H1 (cell line): ENCODE results near the gene SF3B6. TPM values are rescaled to one million over a fixed set of nuclear protein-coding genes. Genes with fewer than 3 reads are reported as not detected.

ENCODE experiments used
- CBX8 ChIP-seq: fragments of 300-800, 300-1000 bp; sonication (generic); IDR thresholded peaks from 2 replicates; pipeline ENCODE4 v1.7.1; 2016; ENCODE audit warnings: low read depth, low read length, borderline replicate concordance
- EGR1 ChIP-seq: IDR thresholded peaks from 2 replicates; pipeline ENCODE4 v1.6.1; 2011; ENCODE audit warnings: low read depth, low read length, borderline replicate concordance
- GABPA ChIP-seq: IDR thresholded peaks from 2 replicates; pipeline ENCODE4 v1.6.1; 2011; ENCODE audit warnings: mild to moderate bottlenecking, low read length, moderate library complexity, borderline replicate concordance; ENCODE audit not compliant: insufficient read depth
- JUND ChIP-seq: IDR thresholded peaks from 2 replicates; pipeline ENCODE4 v1.6.1; 2011; ENCODE audit warnings: mild to moderate bottlenecking, improper control_type of control experiment, low read length
- KDM4A ChIP-seq: IDR thresholded peaks from one replicate; pipeline ENCODE4 v1.7.1; 2012; ENCODE audit warnings: low read depth, mild to moderate bottlenecking, moderate library complexity, low read length, inconsistent platforms; ENCODE audit not compliant: severe bottlenecking
- POLR2AphosphoS5 ChIP-seq: IDR thresholded peaks from 2 replicates; pipeline ENCODE4 v1.6.1; 2011; ENCODE audit warnings: low read depth, low read length
- RAD21 ChIP-seq, 2 experiments: IDR thresholded peaks in 1 of 2; conservative IDR thresholded peaks in 1 of 2; 2 replicates each; pipeline ENCODE4 v1.6.1; 2011; ENCODE audit warnings: low read depth in 2 of 2, low read length in 2 of 2, improper control_type of control experiment in 1 of 2, inconsistent platforms in 1 of 2, mild to moderate bottlenecking in 1 of 2, moderate library complexity in 1 of 2
- RFX5 ChIP-seq: IDR thresholded peaks from 2 replicates; pipeline ENCODE4 v1.6.1; 2011; ENCODE audit warnings: low read depth, low read length, improper control_type of control experiment, borderline replicate concordance
- RNF2 ChIP-seq: fragments of 200-900, 300-1000 bp; sonication (generic); IDR thresholded peaks from 2 replicates; pipeline ENCODE4 v1.7.1; 2016; ENCODE audit warnings: borderline replicate concordance, low read depth, mild to moderate bottlenecking, antibody characterized with exemption, low read length; ENCODE audit not compliant: poor library complexity, severe bottlenecking; ENCODE audit errors: missing control alignments
- RXRA ChIP-seq: IDR thresholded peaks from 2 replicates; pipeline ENCODE4 v1.6.1; 2011; ENCODE audit warnings: low read depth, mild to moderate bottlenecking, low read length, moderate library complexity; ENCODE audit not compliant: insufficient read depth
- SIRT6 ChIP-seq: IDR thresholded peaks from one replicate; pipeline ENCODE4 v1.7.1; 2012; ENCODE audit warnings: low read length, inconsistent platforms
- SP1 ChIP-seq: IDR thresholded peaks from 2 replicates; pipeline ENCODE4 v1.6.1; 2011; ENCODE audit warnings: low read depth, low read length
- SRF ChIP-seq: IDR thresholded peaks from 2 replicates; pipeline ENCODE4 v1.6.1; 2011; ENCODE audit warnings: mild to moderate bottlenecking, low read depth, low read length, moderate library complexity
- TAF7 ChIP-seq: optimal IDR thresholded peaks from 2 replicates; pipeline ENCODE3; 2011; ENCODE audit warnings: low read depth, mild to moderate bottlenecking, inconsistent platforms, low read length, moderate library complexity, borderline replicate concordance
- TBP ChIP-seq: IDR thresholded peaks from 2 replicates; pipeline ENCODE4 v1.6.1; 2011; ENCODE audit warnings: low read depth, low read length, improper control_type of control experiment
- TCF12 ChIP-seq: IDR thresholded peaks from 2 replicates; pipeline ENCODE4 v1.6.1; 2011; ENCODE audit warnings: low read depth, mild to moderate bottlenecking, low read length
- TEAD4 ChIP-seq: IDR thresholded peaks from 2 replicates; pipeline ENCODE4 v1.6.1; 2012; ENCODE audit warnings: low read depth, low read length, inconsistent platforms, mixed read lengths
- polyA plus RNA-seq, 7 experiments: library from polyadenylated mRNA; depleted of rRNA in 3 of 7; stranded (reverse) in 5 of 7; unstranded in 2 of 7; fragments of >200 nt in 5 of 7; fragments of 200-250 nt in 2 of 7; gene quantifications; 1 replicate in 5 of 7; 2 replicates in 1 of 7; 4 replicates in 1 of 7; pipeline versions ENCODE4 v1.2.1 to v1.2.3, GENCODE V29; 2011 to 2013; ENCODE audit warnings: missing spikeins in 2 of 7, mixed read lengths in 2 of 7
- total RNA-seq: library from RNA; stranded (reverse); fragmentation: NEBNext Ultra II Directional; extraction: Animal tissue kit (Norgen Biotek cat#: 25700); gene quantifications from 2 replicates; pipeline ENCODE4 v1.2.1, GENCODE V29; 2021
- TF ChIP-seq, protein P1 (sequence below), 3 experiments: IDR thresholded peaks; 1 replicate in 2 of 3; 2 replicates in 1 of 3; pipeline versions ENCODE4 v1.5.1 to v1.6.1; 2011; ENCODE audit warnings: low read length in 3 of 3, mild to moderate bottlenecking in 3 of 3, inconsistent platforms in 2 of 3, low read depth in 1 of 3, moderate library complexity in 1 of 3; ENCODE audit not compliant: insufficient read depth in 1 of 3; ENCODE audit errors: control extremely low read depth in 1 of 3
- TF ChIP-seq, protein P2 (sequence below): IDR thresholded peaks from 2 replicates; pipeline ENCODE4 v1.6.1; 2012; ENCODE audit warnings: inconsistent platforms
- TF ChIP-seq, protein P3 (sequence below): IDR thresholded peaks from 2 replicates; pipeline ENCODE4 v1.6.1; 2012; ENCODE audit warnings: low read length, inconsistent platforms

The SF3B6 gene
- total and polyA plus RNA-seq, 2 of the 8 experiments (the other 6 are each of a cell fraction or from before 2014, with no cell fraction given): 126 to 155 TPM

DNA sequence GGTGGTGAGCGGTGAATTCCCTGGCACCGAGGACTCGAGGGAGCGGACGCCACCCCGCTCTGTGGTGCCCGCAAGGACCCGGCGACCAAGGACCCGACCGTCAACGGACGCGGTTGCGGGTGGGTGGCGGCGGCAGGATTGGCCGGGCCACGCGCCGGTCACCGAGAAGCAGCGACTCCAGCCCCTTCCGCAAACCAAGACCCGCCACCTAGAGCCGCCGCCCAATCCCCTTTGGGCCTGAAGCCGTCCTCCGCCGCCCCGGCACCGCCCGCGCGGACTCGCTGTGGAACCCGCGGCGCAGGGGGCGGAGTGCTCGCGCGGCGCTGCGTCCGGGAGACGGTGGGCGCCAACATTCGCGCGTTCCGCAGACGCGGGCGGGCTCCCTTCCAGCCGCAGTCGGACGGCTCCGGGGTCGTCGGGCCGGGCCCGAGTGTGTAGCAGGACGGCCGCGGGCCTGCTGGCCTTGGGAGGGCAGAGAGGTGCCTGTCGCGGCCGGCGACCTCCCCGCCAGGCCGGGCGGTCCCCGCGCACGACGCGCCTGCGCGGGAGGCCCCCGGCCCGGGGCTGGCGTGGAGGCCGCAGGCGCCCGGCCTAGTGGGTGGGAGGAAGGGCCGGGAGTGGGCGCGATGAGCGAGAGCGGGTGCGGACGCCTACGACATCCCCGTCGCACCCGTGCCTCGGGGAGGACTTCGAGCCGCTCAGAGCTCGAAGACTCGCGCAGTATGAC lies 47.2 kb upstream of the SF3B6 start, which contains the start of the genes FAM228B and PFN4 (continued):
- TF ChIP-seq, protein P1, sequence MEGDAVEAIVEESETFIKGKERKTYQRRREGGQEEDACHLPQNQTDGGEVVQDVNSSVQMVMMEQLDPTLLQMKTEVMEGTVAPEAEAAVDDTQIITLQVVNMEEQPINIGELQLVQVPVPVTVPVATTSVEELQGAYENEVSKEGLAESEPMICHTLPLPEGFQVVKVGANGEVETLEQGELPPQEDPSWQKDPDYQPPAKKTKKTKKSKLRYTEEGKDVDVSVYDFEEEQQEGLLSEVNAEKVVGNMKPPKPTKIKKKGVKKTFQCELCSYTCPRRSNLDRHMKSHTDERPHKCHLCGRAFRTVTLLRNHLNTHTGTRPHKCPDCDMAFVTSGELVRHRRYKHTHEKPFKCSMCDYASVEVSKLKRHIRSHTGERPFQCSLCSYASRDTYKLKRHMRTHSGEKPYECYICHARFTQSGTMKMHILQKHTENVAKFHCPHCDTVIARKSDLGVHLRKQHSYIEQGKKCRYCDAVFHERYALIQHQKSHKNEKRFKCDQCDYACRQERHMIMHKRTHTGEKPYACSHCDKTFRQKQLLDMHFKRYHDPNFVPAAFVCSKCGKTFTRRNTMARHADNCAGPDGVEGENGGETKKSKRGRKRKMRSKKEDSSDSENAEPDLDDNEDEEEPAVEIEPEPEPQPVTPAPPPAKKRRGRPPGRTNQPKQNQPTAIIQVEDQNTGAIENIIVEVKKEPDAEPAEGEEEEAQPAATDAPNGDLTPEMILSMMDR (IDR thresholded peaks at IDR 0.05; ENCODE audit: control extremely low read depth in 1 of 3, insufficient read depth in 1 of 3, low read depth in 1 of 3, low read length in 3 of 3): no peak
- TF ChIP-seq TBP (no peak), KDM4A (peak; percentile 78), RAD21 (IDR thresholded peaks at IDR 0.05 in 1 of 2, conservative IDR thresholded peaks at IDR 0.05 in 1 of 2; ENCODE audit: low read depth in 2 of 2, low read length in 2 of 2) (no peak), TAF7 (no peak), GABPA (no peak), EGR1 (no peak), RNF2 (no peak), JUND (no peak), TCF12 (no peak), TEAD4 (no peak), RXRA (no peak), POLR2AphosphoS5 (no peak), SRF (no peak), RFX5 (no peak), SP1 (no peak), CBX8 (no peak), SIRT6 (no peak)
- TF ChIP-seq, protein P2, sequence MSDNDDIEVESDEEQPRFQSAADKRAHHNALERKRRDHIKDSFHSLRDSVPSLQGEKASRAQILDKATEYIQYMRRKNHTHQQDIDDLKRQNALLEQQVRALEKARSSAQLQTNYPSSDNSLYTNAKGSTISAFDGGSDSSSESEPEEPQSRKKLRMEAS: peak; percentile 66
- TF ChIP-seq, protein P3, sequence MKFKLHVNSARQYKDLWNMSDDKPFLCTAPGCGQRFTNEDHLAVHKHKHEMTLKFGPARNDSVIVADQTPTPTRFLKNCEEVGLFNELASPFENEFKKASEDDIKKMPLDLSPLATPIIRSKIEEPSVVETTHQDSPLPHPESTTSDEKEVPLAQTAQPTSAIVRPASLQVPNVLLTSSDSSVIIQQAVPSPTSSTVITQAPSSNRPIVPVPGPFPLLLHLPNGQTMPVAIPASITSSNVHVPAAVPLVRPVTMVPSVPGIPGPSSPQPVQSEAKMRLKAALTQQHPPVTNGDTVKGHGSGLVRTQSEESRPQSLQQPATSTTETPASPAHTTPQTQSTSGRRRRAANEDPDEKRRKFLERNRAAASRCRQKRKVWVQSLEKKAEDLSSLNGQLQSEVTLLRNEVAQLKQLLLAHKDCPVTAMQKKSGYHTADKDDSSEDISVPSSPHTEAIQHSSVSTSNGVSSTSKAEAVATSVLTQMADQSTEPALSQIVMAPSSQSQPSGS: no peak
